Measurements from ENCODE around the gene CFAP61.
"Not testable (repeated sequence)": the region's sequence is repeated elsewhere in the genome, so short reads cannot be mapped to it uniquely, and the experiment has no call there.

The CFAP61 gene

DNA sequence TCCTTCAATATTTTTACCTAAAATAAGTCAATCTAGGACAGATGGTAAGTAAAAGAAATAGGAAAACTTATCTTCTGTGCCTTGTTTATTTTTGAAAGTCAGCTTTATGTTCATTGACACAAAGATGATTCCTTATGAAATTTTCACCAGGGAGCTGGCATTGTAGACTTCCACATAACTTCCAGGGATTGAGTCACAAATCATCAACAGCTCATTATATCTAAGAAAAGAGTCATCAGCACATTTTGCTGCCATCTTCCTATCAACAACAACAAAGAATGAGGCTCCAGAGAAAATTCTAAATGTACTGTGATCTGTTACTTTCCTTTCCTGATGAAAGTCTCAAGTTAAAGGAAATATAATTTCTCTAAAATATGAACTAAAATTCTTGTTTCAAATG is 48.5 kb downstream of the CFAP61 start:
- DNase-seq: no peak
- TF ChIP-seq, protein P1, sequence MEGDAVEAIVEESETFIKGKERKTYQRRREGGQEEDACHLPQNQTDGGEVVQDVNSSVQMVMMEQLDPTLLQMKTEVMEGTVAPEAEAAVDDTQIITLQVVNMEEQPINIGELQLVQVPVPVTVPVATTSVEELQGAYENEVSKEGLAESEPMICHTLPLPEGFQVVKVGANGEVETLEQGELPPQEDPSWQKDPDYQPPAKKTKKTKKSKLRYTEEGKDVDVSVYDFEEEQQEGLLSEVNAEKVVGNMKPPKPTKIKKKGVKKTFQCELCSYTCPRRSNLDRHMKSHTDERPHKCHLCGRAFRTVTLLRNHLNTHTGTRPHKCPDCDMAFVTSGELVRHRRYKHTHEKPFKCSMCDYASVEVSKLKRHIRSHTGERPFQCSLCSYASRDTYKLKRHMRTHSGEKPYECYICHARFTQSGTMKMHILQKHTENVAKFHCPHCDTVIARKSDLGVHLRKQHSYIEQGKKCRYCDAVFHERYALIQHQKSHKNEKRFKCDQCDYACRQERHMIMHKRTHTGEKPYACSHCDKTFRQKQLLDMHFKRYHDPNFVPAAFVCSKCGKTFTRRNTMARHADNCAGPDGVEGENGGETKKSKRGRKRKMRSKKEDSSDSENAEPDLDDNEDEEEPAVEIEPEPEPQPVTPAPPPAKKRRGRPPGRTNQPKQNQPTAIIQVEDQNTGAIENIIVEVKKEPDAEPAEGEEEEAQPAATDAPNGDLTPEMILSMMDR (IDR thresholded peaks at IDR 0.05; ENCODE audit: low read depth, low read length): no peak
- H3K27ac ChIP-seq: no peak overlapping the region

DNA sequence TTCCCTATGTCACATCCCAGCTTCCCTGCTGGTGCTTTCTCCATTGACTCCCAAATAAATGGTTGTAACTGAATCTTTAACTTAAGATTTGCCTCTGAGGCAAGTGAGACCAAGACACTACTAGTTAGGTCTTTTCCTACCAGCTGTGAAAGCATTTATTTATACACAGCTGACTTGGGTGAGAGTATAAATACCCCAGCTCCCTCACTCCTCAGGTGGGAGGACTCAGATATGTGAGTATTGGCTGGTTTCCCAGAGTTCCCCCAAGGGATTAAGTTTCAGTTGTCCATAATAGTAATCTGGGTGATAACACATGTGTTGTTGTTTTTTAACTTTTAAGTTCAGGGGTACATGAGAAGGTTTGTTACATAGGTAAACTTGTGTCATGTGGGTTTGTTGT is 49.8 kb downstream of the CFAP61 start:
- TF ChIP-seq, protein P1 (IDR thresholded peaks at IDR 0.05; ENCODE audit: low read depth, low read length): no peak

More for the DNA sequence above, 48.5 kb downstream of the CFAP61 start:
- H3K36me3 ChIP-seq: no peaks in the 10 kb centered on the region
- H3K9me3 ChIP-seq (ENCODE audit: severe bottlenecking): no peaks in the 10 kb centered on the region
- no peak overlapping the region for H3K4me3 ChIP-seq (ENCODE audit: low read depth, low read length)
- H3K27me3 ChIP-seq (ENCODE audit: insufficient read depth, low read depth, severe bottlenecking): no peaks in the 10 kb centered on the region

DNA sequence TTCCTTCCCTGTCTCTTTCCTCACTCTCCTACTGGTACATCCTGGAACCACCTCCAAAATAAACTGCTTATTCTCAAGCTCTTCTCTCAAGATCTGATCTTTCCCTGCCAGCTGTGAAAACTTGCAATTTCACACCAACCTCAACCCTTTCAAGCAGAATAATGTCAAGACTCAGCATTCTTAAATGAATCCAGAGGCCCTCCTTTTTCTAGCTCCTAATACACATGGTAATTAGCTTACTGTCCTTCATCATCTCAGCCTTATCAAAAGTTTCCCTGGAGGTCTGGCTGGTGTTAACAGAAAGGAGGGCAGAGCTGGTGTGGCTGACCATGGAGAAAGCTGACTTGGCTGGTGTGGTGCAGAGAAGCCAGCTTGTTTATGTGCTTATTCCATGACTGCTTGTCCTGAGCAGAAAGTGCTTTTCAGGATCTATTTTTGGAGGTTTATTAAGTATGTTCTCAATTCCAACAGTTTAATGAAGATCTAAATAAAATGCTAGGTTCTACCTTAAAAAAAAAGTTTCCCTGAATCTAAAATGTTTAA is 50.5 kb downstream of the CFAP61 start:
- H3K27ac ChIP-seq: no peak overlapping the region
- TF ChIP-seq, protein P1 (IDR thresholded peaks at IDR 0.05; ENCODE audit: low read depth, low read length): no peak
- no peaks in the 10 kb centered on the region for H3K36me3 ChIP-seq
- H3K4me3 ChIP-seq (ENCODE audit: low read depth, low read length): no peak overlapping the region
- no peaks in the 10 kb centered on the region for H3K27me3 ChIP-seq (ENCODE audit: insufficient read depth, low read depth, severe bottlenecking)
- H3K9me3 ChIP-seq (ENCODE audit: severe bottlenecking): no peaks in the 10 kb centered on the region
- DNase-seq: no peak

More for the DNA sequence above, 49.8 kb downstream of the CFAP61 start:
- Histone ChIP-seq H3K27me3 (ENCODE audit: insufficient read depth, low read depth, severe bottlenecking) (no peaks in the 10 kb centered on the region), H3K9me3 (ENCODE audit: severe bottlenecking) (no peaks in the 10 kb centered on the region), H3K27ac (no peak overlapping the region), H3K4me3 (ENCODE audit: low read depth, low read length) (no peak overlapping the region), H3K36me3 (no peaks in the 10 kb centered on the region)
- DNase-seq: no peak

DNA sequence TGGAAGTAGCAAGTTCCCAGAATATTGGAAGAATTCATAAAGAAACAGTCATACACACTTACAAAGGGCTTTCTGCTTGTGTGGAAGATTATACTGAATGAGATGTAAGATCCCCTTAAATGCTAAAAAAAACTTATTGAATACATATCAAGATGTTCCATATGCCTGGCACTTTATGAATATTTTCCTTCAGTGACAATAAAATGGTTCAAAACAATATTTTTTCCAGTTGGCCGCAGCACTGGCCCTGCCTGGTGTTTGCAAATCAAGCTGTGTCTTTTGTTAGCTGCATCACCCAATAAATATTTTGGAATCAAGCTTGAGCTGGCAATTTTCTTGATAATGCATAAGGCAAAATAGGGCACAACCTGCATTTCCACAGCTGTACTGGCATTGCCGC is 51.2 kb downstream of the CFAP61 start:
- Histone ChIP-seq H3K27me3 (ENCODE audit: insufficient read depth, low read depth, severe bottlenecking) (no peaks in the 10 kb centered on the region), H3K27ac (no peak overlapping the region), H3K9me3 (ENCODE audit: severe bottlenecking) (no peaks in the 10 kb centered on the region), H3K36me3 (no peaks in the 10 kb centered on the region), H3K4me3 (ENCODE audit: low read depth, low read length) (no peak overlapping the region)
- DNase-seq: no peak
- TF ChIP-seq, protein P1 (IDR thresholded peaks at IDR 0.05; ENCODE audit: low read depth, low read length): no peak

DNA sequence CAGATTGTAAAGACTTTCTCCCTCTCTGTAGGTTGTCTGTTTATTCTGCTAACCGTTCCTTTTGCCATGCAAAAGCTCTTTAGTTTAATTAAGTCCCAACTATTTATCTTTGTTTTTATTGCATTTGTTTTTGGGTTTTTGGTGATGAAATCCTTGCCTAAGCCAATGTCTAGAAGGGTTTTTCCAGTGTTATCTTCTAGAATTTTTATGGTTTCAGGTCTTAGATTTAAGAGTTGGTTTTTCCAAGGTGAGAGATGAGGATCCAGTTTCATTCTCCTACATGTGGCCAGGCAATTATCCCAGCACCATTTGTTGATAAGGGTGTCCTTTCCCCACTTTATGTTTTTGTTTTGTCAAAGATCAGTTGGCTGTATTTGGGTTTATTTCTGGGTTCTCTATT is 70.9 kb downstream of the CFAP61 start:
- not testable (repeated sequence) for H3K27ac ChIP-seq; H3K9me3 ChIP-seq (ENCODE audit: severe bottlenecking); H3K27me3 ChIP-seq (ENCODE audit: insufficient read depth, low read depth, severe bottlenecking); H3K4me3 ChIP-seq (ENCODE audit: low read depth, low read length); DNase-seq; H3K36me3 ChIP-seq

DNA sequence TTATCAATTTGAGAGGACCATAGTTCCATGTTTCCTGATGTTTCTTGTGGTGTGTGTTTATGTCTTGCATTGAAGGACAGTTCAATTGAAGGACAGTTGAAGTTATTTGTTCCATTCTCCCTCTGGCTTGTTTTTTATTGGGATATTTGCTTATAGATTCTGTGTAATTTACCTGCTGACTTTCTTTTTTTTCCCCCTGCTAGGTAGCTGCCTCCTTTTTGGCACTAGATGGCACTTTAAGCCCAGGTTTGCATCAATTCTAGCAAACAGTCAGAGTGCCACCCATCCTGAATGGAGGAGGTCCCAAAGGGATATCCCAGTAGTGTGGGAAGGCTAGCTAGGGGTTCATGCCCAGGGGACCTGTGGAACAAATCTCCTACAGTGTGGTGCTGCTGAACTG is 78.1 kb downstream of the CFAP61 start:
- Histone ChIP-seq H3K4me3 (ENCODE audit: low read depth, low read length) (no peak overlapping the region), H3K27ac (no peak overlapping the region), H3K27me3 (ENCODE audit: insufficient read depth, low read depth, severe bottlenecking) (no peaks in the 10 kb centered on the region), H3K9me3 (ENCODE audit: severe bottlenecking) (peaks cover 9% of the 10 kb centered on the region), H3K36me3 (no peaks in the 10 kb centered on the region)
- TF ChIP-seq, protein P1 (IDR thresholded peaks at IDR 0.05; ENCODE audit: low read depth, low read length): peak; percentile 60
- peak; percentile 38 for DNase-seq
